K562 (cell line): ENCODE measurements around the gene RYR1. TPM values are rescaled to one million over a fixed set of nuclear protein-coding genes. Genes with fewer than 3 reads are reported as not detected.

Experiments
- ADNP ChIP-seq: fragments of 200-800 bp; sonication (Bioruptor generic); IDR thresholded peaks from 2 replicates; pipeline ENCODE4 v1.6.1; 2016; ENCODE audit warnings: missing genetic modification characterization, missing compliant biosample characterization
- ATF4 ChIP-seq: fragments of 450-650 bp; formaldehyde crosslinking; IDR thresholded peaks from 2 replicates; pipeline ENCODE4 v1.4.0; 2022; ENCODE audit warnings: mild to moderate bottlenecking, moderate library complexity
- DEAF1 ChIP-seq: fragments of 450-650 bp; formaldehyde crosslinking; IDR thresholded peaks from 2 replicates; pipeline ENCODE4 v1.4.0; 2020; ENCODE audit warnings: mild to moderate bottlenecking, moderate library complexity
- ELF2 ChIP-seq: fragments of 250-450 bp; sonication (Bioruptor Pico); IDR thresholded peaks from 2 replicates; pipeline ENCODE4 v1.5.0; 2021; ENCODE audit warnings: mild to moderate bottlenecking
- GABPA ChIP-seq: fragments of 200-800 bp; sonication (Bioruptor generic); conservative IDR thresholded peaks from 2 replicates; pipeline ENCODE4 v1.6.1; 2016; ENCODE audit warnings: low read depth, missing genetic modification characterization, missing compliant biosample characterization
- IRF1 ChIP-seq: sonication (generic); formaldehyde crosslinking; IDR thresholded peaks from 2 replicates; pipeline ENCODE4 v1.8.0; 2022; ENCODE audit warnings: missing genetic modification reagents, mild to moderate bottlenecking, borderline replicate concordance
- KLF6 ChIP-seq: fragments of 250-450 bp; sonication (Bioruptor Pico); IDR thresholded peaks from 2 replicates; pipeline ENCODE4 v1.4.0; 2020; ENCODE audit warnings: mild to moderate bottlenecking, moderate library complexity, borderline replicate concordance
- MED1 ChIP-seq: sonication (generic); formaldehyde crosslinking; IDR thresholded peaks from 2 replicates; pipeline ENCODE4 v1.8.1; 2023; ENCODE audit warnings: missing genetic modification reagents, borderline replicate concordance
- MEIS2 ChIP-seq: fragments of 450-650 bp; IDR thresholded peaks from 2 replicates; pipeline ENCODE4 v1.6.1; 2014; ENCODE audit warnings: mild to moderate bottlenecking; ENCODE audit not compliant: partially characterized antibody
- MTA2 ChIP-seq: fragments of 450-650 bp; IDR thresholded peaks from 2 replicates; pipeline ENCODE4 v1.6.1; 2016; ENCODE audit warnings: low read depth
- NFE2 ChIP-seq: IDR thresholded peaks from 2 replicates; pipeline ENCODE4 v1.6.1; 2014; ENCODE audit warnings: antibody characterized with exemption, low read depth
- NR1H2 ChIP-seq: sonication (generic); formaldehyde crosslinking; IDR thresholded peaks from 2 replicates; pipeline ENCODE4 v1.4.0; 2020; ENCODE audit warnings: mild to moderate bottlenecking, missing genetic modification reagents
- RB1 ChIP-seq: fragments of 450-650 bp; IDR thresholded peaks from 2 replicates; pipeline ENCODE4 v1.6.1; 2017; ENCODE audit warnings: low read depth, mild to moderate bottlenecking
- SMAD1 ChIP-seq: fragments of 150-350 bp; IDR thresholded peaks from 2 replicates; pipeline ENCODE4 v1.6.1; 2014; ENCODE audit warnings: low read length, low read depth; ENCODE audit not compliant: partially characterized antibody
- SNIP1 ChIP-seq: fragments of 450-650 bp; IDR thresholded peaks from 2 replicates; pipeline ENCODE4 v1.7.1; 2017; ENCODE audit warnings: low read depth, mild to moderate bottlenecking
- TEAD1 ChIP-seq, 2 experiments: fragments of 450-650 bp in 1 of 2; sonication (generic) in 1 of 2; formaldehyde crosslinking; IDR thresholded peaks; 2 replicates each; pipeline versions ENCODE4 v1.4.0 to v1.8.0; 2020 to 2022; ENCODE audit warnings: mild to moderate bottlenecking in 2 of 2, missing genetic modification reagents in 1 of 2
- TRIM28 ChIP-seq: fragments of 450-650 bp; IDR thresholded peaks from 2 replicates; pipeline ENCODE4 v1.6.1; 2017
- ZC3H11A ChIP-seq: IDR thresholded peaks from 2 replicates; pipeline ENCODE4 v1.6.1; 2012; ENCODE audit warnings: low read depth, low read length, improper control_type of control experiment
- ZNF146 ChIP-seq: IDR thresholded peaks from one replicate; pipeline ENCODE4 v1.6.1; 2018; ENCODE audit warnings: missing compliant biosample characterization; ENCODE audit not compliant: unreplicated experiment
- ZNF224 ChIP-seq: sonication (generic); formaldehyde crosslinking; IDR thresholded peaks from 2 replicates; pipeline ENCODE4 v1.8.0; 2022; ENCODE audit warnings: mild to moderate bottlenecking, missing genetic modification reagents
- polyA plus RNA-seq, 8 experiments: library from polyadenylated mRNA; depleted of rRNA in 4 of 8; stranded (reverse) in 5 of 8; unstranded in 3 of 8; fragments of >200 nt; fragmentation: Nextera tagmentation in 2 of 8; fragmentation: Illumina TruSeq in 1 of 8; extraction: Ambion mirVana in 2 of 8; extraction: Trizol in 1 of 8; gene quantifications; 2 replicates each; pipeline versions ENCODE4 v1.2.1 to v1.2.3, GENCODE V29; 2011 to 2014; ENCODE audit warnings: inconsistent platforms in 1 of 8, missing spikeins in 1 of 8
- total RNA-seq, 7 experiments: library from RNA; depleted of rRNA in 6 of 7; stranded (reverse); fragments of >200 nt in 6 of 7; fragmentation: Illumina TruSeq in 2 of 7; extraction: Trizol in 2 of 7; gene quantifications; 2 replicates each; pipeline versions ENCODE4 v1.2.1 to v1.2.3, GENCODE V29; 2011 to 2021; ENCODE audit warnings: low replicate concordance in 1 of 7
- TF ChIP-seq, protein P1 (sequence below), 2 experiments: fragments of 200-800 bp in 1 of 2; sonication (Bioruptor generic) in 1 of 2; sonication (generic) in 1 of 2; formaldehyde crosslinking in 1 of 2; IDR thresholded peaks in 1 of 2; conservative IDR thresholded peaks in 1 of 2; 2 replicates each; pipeline versions ENCODE4 v1.5.0 to v1.6.1; 2016 to 2020; ENCODE audit warnings: missing compliant biosample characterization in 1 of 2, missing genetic modification characterization in 1 of 2, missing genetic modification reagents in 1 of 2
- TF ChIP-seq, protein P2 (sequence below): sonication (generic); formaldehyde crosslinking; IDR thresholded peaks from 2 replicates; pipeline ENCODE4 v1.9.0; 2022; ENCODE audit warnings: mild to moderate bottlenecking, missing genetic modification reagents

Gene RYR1
- total and polyA plus RNA-seq, 9 of the 15 experiments (the other 6 are each of a cell fraction or from before 2014, with no cell fraction given) = 0.11 to 7.4 (median 3.7) TPM

- TF ChIP-seq ADNP (tag) = no peak
- no peak for TF ChIP-seq RB1
- no peak for TF ChIP-seq TEAD1 (CRISPR knock-in tag; IDR thresholded peaks at IDR 0.05)
- TF ChIP-seq NR1H2 (CRISPR knock-in tag) = no peak
- TF ChIP-seq SMAD1 = no peak
- TF ChIP-seq GABPA (tag) = peak; percentile 29; the same call in 1 of the 2 replicates
- TF ChIP-seq, protein P1, sequence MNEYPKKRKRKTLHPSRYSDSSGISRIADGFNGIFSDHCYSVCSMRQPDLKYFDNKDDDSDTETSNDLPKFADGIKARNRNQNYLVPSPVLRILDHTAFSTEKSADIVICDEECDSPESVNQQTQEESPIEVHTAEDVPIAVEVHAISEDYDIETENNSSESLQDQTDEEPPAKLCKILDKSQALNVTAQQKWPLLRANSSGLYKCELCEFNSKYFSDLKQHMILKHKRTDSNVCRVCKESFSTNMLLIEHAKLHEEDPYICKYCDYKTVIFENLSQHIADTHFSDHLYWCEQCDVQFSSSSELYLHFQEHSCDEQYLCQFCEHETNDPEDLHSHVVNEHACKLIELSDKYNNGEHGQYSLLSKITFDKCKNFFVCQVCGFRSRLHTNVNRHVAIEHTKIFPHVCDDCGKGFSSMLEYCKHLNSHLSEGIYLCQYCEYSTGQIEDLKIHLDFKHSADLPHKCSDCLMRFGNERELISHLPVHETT (CRISPR knock-in tag; conservative IDR thresholded peaks at IDR 0.05 in 1 of 2, IDR thresholded peaks at IDR 0.05 in 1 of 2) = peak in 1 of 2 experiments; percentile 28; a peak in 1 of 4 replicates
- 0 out of 2 replicates have a peak, but pooled peaks have one; percentile 41 for TF ChIP-seq TRIM28
- no peak for TF ChIP-seq KLF6 (CRISPR knock-in tag)
- TF ChIP-seq, protein P2, sequence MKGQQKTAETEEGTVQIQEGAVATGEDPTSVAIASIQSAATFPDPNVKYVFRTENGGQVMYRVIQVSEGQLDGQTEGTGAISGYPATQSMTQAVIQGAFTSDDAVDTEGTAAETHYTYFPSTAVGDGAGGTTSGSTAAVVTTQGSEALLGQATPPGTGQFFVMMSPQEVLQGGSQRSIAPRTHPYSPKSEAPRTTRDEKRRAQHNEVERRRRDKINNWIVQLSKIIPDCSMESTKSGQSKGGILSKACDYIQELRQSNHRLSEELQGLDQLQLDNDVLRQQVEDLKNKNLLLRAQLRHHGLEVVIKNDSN (CRISPR knock-in tag) = no peak
- TF ChIP-seq SNIP1 = no peak
- peak; percentile 95 for TF ChIP-seq NFE2
- TF ChIP-seq IRF1 (CRISPR knock-in tag) = no peak
- TF ChIP-seq MTA2 = 0 out of 2 replicates have a peak, but pooled peaks have one; percentile 25
- no peak for TF ChIP-seq ELF2 (CRISPR knock-in tag)
- no peak for TF ChIP-seq ZC3H11A
- TF ChIP-seq MEIS2 = peak; percentile 85
- TF ChIP-seq DEAF1 (CRISPR knock-in tag) = no peak
- TF ChIP-seq ZNF146 (CRISPR knock-in tag) = no peak
- no peak for TF ChIP-seq MED1 (CRISPR knock-in tag)
- no peak for TF ChIP-seq ZNF224 (CRISPR knock-in tag)
- no peak for TF ChIP-seq ATF4
Measured at GRCh38 chr19:38557205-38557799, 123.8 kb downstream of the RYR1 start (continued).
